ENCODE results near the gene ERFL. TPM values are rescaled to one million over a fixed set of nuclear protein-coding genes. Genes with fewer than 3 reads are reported as not detected.

The ERFL gene
- total RNA-seq, 2 experiments from 2014 or later, result 1.6 to 6.8 TPM

DNA sequence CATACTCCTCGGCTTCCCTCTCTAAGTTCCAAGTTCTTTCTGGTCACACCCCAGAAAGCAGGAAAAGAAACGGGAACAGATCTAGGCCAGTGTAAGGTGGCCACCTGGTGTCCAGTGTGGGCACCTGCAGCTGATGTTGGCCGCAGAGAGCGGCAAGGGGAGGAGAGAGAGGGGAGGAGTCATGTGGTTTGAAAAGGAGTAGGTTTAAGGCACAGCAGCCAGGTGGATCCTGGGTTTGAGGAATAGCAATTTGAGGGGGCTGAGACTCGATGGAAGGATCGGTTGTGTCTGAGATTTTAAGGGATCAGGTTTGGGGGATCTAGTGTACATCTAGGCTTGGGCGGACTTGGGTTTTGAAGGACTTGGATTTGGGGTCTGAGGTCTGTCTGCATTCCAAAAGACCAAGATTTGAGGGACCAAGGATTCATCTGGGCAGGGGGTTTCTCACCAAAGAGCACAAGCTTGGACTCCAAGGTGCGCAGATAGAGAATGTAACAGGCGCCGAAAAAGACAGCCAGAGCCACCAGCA is 29.7 kb upstream of the ERFL start:
- CTCF ChIA-PET (ENCODE audit: unreplicated experiment), result no interaction called here
- TF ChIP-seq EZH2phosphoT487 (IDR thresholded peaks at IDR 0.05; ENCODE audit: borderline replicate concordance, low read depth, low read length), result no peak
- TF ChIP-seq, protein P1, sequence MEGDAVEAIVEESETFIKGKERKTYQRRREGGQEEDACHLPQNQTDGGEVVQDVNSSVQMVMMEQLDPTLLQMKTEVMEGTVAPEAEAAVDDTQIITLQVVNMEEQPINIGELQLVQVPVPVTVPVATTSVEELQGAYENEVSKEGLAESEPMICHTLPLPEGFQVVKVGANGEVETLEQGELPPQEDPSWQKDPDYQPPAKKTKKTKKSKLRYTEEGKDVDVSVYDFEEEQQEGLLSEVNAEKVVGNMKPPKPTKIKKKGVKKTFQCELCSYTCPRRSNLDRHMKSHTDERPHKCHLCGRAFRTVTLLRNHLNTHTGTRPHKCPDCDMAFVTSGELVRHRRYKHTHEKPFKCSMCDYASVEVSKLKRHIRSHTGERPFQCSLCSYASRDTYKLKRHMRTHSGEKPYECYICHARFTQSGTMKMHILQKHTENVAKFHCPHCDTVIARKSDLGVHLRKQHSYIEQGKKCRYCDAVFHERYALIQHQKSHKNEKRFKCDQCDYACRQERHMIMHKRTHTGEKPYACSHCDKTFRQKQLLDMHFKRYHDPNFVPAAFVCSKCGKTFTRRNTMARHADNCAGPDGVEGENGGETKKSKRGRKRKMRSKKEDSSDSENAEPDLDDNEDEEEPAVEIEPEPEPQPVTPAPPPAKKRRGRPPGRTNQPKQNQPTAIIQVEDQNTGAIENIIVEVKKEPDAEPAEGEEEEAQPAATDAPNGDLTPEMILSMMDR (conservative IDR thresholded peaks at IDR 0.05; ENCODE audit: low read length), result peak; percentile 90
- no peaks in the 10 kb centered on the region for H4K20me1 ChIP-seq (ENCODE audit: insufficient read depth, low read length)
- peak; percentile 80 for DNase-seq (ENCODE audit: low spot score)
- H3K4me3 ChIP-seq (ENCODE audit: low read depth, low read length, poor library complexity, severe bottlenecking), result peak overlapping the region; percentile 88
- peaks cover 24% of the 10 kb centered on the region for H3K4me1 ChIP-seq (ENCODE audit: insufficient read depth, low read length, poor library complexity, severe bottlenecking)
- H3K79me2 ChIP-seq (ENCODE audit: insufficient read depth, low read depth, low read length), result peaks cover 4% of the 10 kb centered on the region; the same call in 1 of the 2 replicates
- peak overlapping the region; percentile 95 for H3K4me2 ChIP-seq (ENCODE audit: low read length)
- H3K9me3 ChIP-seq (ENCODE audit: low read length), result no peaks in the 10 kb centered on the region
- H3K36me3 ChIP-seq (ENCODE audit: insufficient read depth, low read length), result peaks cover 26% of the 10 kb centered on the region
- no peak overlapping the region for H2AFZ ChIP-seq (ENCODE audit: low read length)
- H3K9me2 ChIP-seq (ENCODE audit: insufficient read depth, low read length), result no peaks in the 10 kb centered on the region
- POLR2A ChIA-PET, result interaction anchor here (1.1 kb wide), 2 partner anchors 13 to 98 kb away, joined by 4 to 5 read pairs; partner anchors contain the start of gene RPS19
- BruUV-seq (replicated peaks), result no TSS peak
- peak overlapping the region; percentile 65 for H3K27ac ChIP-seq (ENCODE audit: low read depth, low read length, poor library complexity, severe bottlenecking)
- intact Hi-C loops (cut with micrococcal nuclease; ENCODE audit: unreplicated experiment), result loop anchor here (1.0 to 10.0 kb wide), 4 partner anchors 37 to 163 kb away; partner anchors contain the start of genes ATP1A3 and CEACAM3

DNA sequence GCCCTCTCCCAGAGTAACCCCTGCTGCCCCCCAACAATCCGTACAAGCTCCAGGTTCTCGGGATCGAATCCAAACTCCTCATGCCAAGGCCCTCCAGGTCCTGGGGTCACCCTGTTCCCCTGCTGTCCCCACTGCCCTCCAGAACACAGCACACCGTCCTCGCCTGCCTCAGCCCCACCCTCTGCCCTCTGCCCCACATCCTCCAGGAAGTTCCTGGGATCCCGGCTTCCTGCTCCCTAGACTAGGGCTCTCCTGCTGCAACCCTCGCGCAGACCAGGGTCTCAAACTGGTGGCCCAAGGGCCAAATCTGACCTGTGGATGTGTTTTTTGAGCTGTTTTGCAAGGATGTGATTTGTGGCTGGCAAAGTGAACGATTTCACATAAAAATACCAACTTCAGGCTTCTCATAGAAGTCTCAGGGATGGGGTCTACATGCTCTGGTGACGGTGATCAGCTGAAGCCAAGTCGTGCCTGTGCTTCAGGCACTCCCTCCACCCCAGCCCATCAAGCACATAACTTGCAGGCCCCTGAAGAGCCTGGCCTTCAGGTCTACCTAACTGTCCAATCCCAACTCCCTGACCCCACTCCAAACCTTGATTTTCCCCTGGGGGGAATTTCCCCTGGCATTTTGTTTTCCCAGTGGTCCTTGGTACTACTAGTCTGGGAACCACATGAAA is 29.1 kb upstream of the ERFL start:
- intact Hi-C loops (cut with micrococcal nuclease; ENCODE audit: unreplicated experiment), result loop anchor here (5.0 to 10.0 kb wide), 2 partner anchors 75 to 162 kb away; partner anchors contain the start of gene CEACAM3
- no peaks in the 10 kb centered on the region for H3K9me2 ChIP-seq (ENCODE audit: insufficient read depth, low read length)
- TF ChIP-seq, protein P1 (conservative IDR thresholded peaks at IDR 0.05; ENCODE audit: low read length), result no peak
- no peak for TF ChIP-seq EZH2phosphoT487 (IDR thresholded peaks at IDR 0.05; ENCODE audit: borderline replicate concordance, low read depth, low read length)
- peak overlapping the region; percentile 88 for H3K4me3 ChIP-seq (ENCODE audit: low read depth, low read length, poor library complexity, severe bottlenecking)
- peaks cover 4% of the 10 kb centered on the region; the same call in 1 of the 2 replicates for H3K79me2 ChIP-seq (ENCODE audit: insufficient read depth, low read depth, low read length)
- H3K27ac ChIP-seq (ENCODE audit: low read depth, low read length, poor library complexity, severe bottlenecking), result peak overlapping the region; percentile 65
- no TSS peak for BruUV-seq (replicated peaks)
- CTCF ChIA-PET (ENCODE audit: unreplicated experiment), result no interaction called here
- H3K36me3 ChIP-seq (ENCODE audit: insufficient read depth, low read length), result peaks cover 26% of the 10 kb centered on the region
- H4K20me1 ChIP-seq (ENCODE audit: insufficient read depth, low read length), result no peaks in the 10 kb centered on the region
- peak overlapping the region; percentile 95 for H3K4me2 ChIP-seq (ENCODE audit: low read length)
- no peak for DNase-seq (ENCODE audit: low spot score)
- no peak overlapping the region for H2AFZ ChIP-seq (ENCODE audit: low read length)
- POLR2A ChIA-PET, result interaction anchor here (1.1 kb wide), 1 partner anchor 12 kb away, joined by 4 read pairs; no protein-coding TSS in a partner anchor
- peaks cover 29% of the 10 kb centered on the region for H3K4me1 ChIP-seq (ENCODE audit: insufficient read depth, low read length, poor library complexity, severe bottlenecking)
- no peaks in the 10 kb centered on the region for H3K9me3 ChIP-seq (ENCODE audit: low read length)

DNA sequence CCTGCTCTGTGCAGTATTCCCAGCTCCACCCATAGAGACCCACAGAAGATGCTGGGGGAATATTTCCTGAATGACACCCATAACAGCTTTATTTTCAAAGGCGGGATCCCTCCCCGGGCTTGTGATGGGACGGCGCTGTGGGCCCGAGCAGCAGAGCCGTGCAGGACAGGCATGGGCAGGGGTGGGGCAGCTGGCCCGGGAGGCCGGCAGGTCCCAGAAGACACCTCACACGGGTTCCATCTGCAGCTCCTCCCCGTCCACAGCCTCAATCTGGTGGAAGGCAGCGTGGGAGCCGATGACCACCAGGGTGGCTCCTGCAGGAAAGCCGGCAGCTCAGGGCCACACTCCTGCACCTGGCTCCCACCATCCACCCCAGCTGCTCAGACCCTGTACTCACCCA is 28.4 kb upstream of the ERFL start:
- no peak overlapping the region for H3K4me2 ChIP-seq (ENCODE audit: low read length)
- H3K4me1 ChIP-seq (ENCODE audit: insufficient read depth, low read length, poor library complexity, severe bottlenecking), result peaks cover 32% of the 10 kb centered on the region
- intact Hi-C loops (cut with micrococcal nuclease; ENCODE audit: unreplicated experiment), result loop anchor here (5.0 to 10.0 kb wide), 2 partner anchors 76 to 162 kb away; partner anchors contain the start of gene CEACAM3
- TF ChIP-seq, protein P1 (conservative IDR thresholded peaks at IDR 0.05; ENCODE audit: low read length), result no peak
- TF ChIP-seq EZH2phosphoT487 (IDR thresholded peaks at IDR 0.05; ENCODE audit: borderline replicate concordance, low read depth, low read length), result no peak
- H3K9me2 ChIP-seq (ENCODE audit: insufficient read depth, low read length), result no peaks in the 10 kb centered on the region
- H4K20me1 ChIP-seq (ENCODE audit: insufficient read depth, low read length), result no peaks in the 10 kb centered on the region
- no peak for DNase-seq (ENCODE audit: low spot score)
- H2AFZ ChIP-seq (ENCODE audit: low read length), result no peak overlapping the region
- H3K9me3 ChIP-seq (ENCODE audit: low read length), result no peaks in the 10 kb centered on the region
- peaks cover 26% of the 10 kb centered on the region for H3K36me3 ChIP-seq (ENCODE audit: insufficient read depth, low read length)
- CTCF ChIA-PET (ENCODE audit: unreplicated experiment), result no interaction called here
- no peak overlapping the region for H3K27ac ChIP-seq (ENCODE audit: low read depth, low read length, poor library complexity, severe bottlenecking)
- no peak overlapping the region for H3K4me3 ChIP-seq (ENCODE audit: low read depth, low read length, poor library complexity, severe bottlenecking)
- no TSS peak for BruUV-seq (replicated peaks)
- POLR2A ChIA-PET, result no interaction called here
- H3K79me2 ChIP-seq (ENCODE audit: insufficient read depth, low read depth, low read length), result peaks cover 4% of the 10 kb centered on the region; the same call in 1 of the 2 replicates

Data from OCI-LY7 (cell line).